Activated CD4-positive, alpha-beta T cell treated with anti-CD3 and anti-CD28 coated beads, Interleukin-2, amount 50 U/mL, for 48 hours (primary cell): ENCODE data around the gene INTS1.
"Not testable (repeated sequence)": the region's sequence is repeated elsewhere in the genome, so short reads cannot be mapped to it uniquely, and the experiment has no call there.

Experiments
- DNase-seq, 2 experiments: peaks; one replicate each; pipeline ENCODE4 v3.0.0-alpha.2; 2020

Gene INTS1

GRCh38 chr7:1459920-1460820, 44.0 kb downstream of the INTS1 start:
- DNase-seq: no peak

- peak; percentile 98 for DNase-seq
These were observed 44.7 kb downstream of the INTS1 start for GRCh38 chr7:1459512-1459892.

GRCh38 chr7:1458683-1459511, 45.3 kb downstream of the INTS1 start, which contains the start of gene MICALL2:
MICALL2 (minus strand) TSS chr7:1459470; CDS start chr7:1459326, 144 bp downstream.
- DNase-seq: peak; percentile 36 to 45

- DNase-seq: no peak
These were observed 46.1 kb downstream of the INTS1 start for GRCh38 chr7:1457949-1458682.

- DNase-seq: no peak
These were observed 46.9 kb downstream of the INTS1 start for GRCh38 chr7:1457059-1457948.

- no peak for DNase-seq
These were observed 48.2 kb downstream of the INTS1 start for GRCh38 chr7:1455955-1456354.

- no peak for DNase-seq
These were observed 48.8 kb downstream of the INTS1 start for GRCh38 chr7:1455241-1455939.

GRCh38 chr7:1454542-1454941, 49.6 kb downstream of the INTS1 start:
- DNase-seq: no peak

- no peak for DNase-seq
These were observed 52.0 kb downstream of the INTS1 start for GRCh38 chr7:1452205-1452604.

- DNase-seq: no peak
These were observed 53.2 kb downstream of the INTS1 start for GRCh38 chr7:1450987-1451386.

- no peak for DNase-seq
These were observed 53.8 kb downstream of the INTS1 start for GRCh38 chr7:1450431-1450830.

GRCh38 chr7:1449951-1450350, 54.2 kb downstream of the INTS1 start:
- no peak for DNase-seq

GRCh38 chr7:1449501-1449900, 54.7 kb downstream of the INTS1 start:
- DNase-seq: no peak

GRCh38 chr7:1448958-1449357, 55.2 kb downstream of the INTS1 start:
- no peak for DNase-seq

GRCh38 chr7:1447551-1448244, 56.5 kb downstream of the INTS1 start:
- no peak for DNase-seq

GRCh38 chr7:1447112-1447511, 57.1 kb downstream of the INTS1 start:
- no peak for DNase-seq

- DNase-seq: no peak
These were observed 57.6 kb downstream of the INTS1 start for GRCh38 chr7:1446620-1447032.

GRCh38 chr7:1446026-1446425, 58.2 kb downstream of the INTS1 start:
- not testable (repeated sequence) for DNase-seq

- no peak for DNase-seq
These were observed 58.8 kb downstream of the INTS1 start for GRCh38 chr7:1445341-1445740.

- DNase-seq: no peak
These were observed 59.3 kb downstream of the INTS1 start for GRCh38 chr7:1444925-1445322.
